Measurements from ENCODE around the gene CD81. TPM values are rescaled to one million over a fixed set of nuclear protein-coding genes. Genes with fewer than 3 reads are reported as not detected.
A peak's percentile ranks its signal among the peaks of the same experiment; 100 is the strongest.

Gene CD81
- total and polyA plus RNA-seq, 9 of the 15 experiments (the other 6 are each of a cell fraction or from before 2014, with no cell fraction given): 2.4 to 189 (median 61.7) TPM

- CTCF ChIA-PET (ENCODE audit: low intra/inter-chr PET ratio): interaction anchor here (0.6 kb wide), 1 partner anchor 115 kb away, joined by 3 read pairs; no protein-coding TSS in a partner anchor
- peaks cover 12 to 74% of the 10 kb centered on the region in 2 experiments; a peak in 4 of 5 replicates for H3K27me3 ChIP-seq (ENCODE audit: control insufficient read depth in 2 of 2, insufficient read depth in 2 of 2, low read length in 2 of 2)
- intact Hi-C loops (cut with micrococcal nuclease): no loop called here
- no peak overlapping the region for H2AFZ ChIP-seq (ENCODE audit: low read depth, low read length)
- BruUV-seq (replicated peaks): no TSS peak
- H3K79me2 ChIP-seq (ENCODE audit: control insufficient read depth, insufficient read depth, low read length): no peaks in the 10 kb centered on the region
- no peaks in the 10 kb centered on the region for H3K9me1 ChIP-seq (ENCODE audit: control insufficient read depth, insufficient read depth, low read length)
- H4K20me1 ChIP-seq (replicated peaks; ENCODE audit: control insufficient read depth, insufficient read depth, low read length): peaks cover 11% of the 10 kb centered on the region; the same call in 1 of the 2 replicates
- 0 out of 4 replicates have a peak overlapping the region, but pooled peaks of 1 of the 2 experiments have one; percentile 45 for H3K9ac ChIP-seq (ENCODE audit: insufficient read depth in 1 of 2, low read depth in 2 of 2, low read length in 2 of 2)
- 27% methylated on average over 25 of the region's 28 CpGs for WGBS (ENCODE audit: insufficient coverage, low coverage, missing lambda C conversion rate)
- no peaks in the 10 kb centered on the region for H3K9me3 ChIP-seq (replicated peaks; ENCODE audit: control insufficient read depth, insufficient read depth, low read depth, low read length)
- no peak for DNase-seq (ENCODE audit: extremely low read depth in 1 of 4, low spot score in 3 of 4)
- H3K27ac ChIP-seq (ENCODE audit: extremely low read depth, low read depth, low read length): no peak overlapping the region
- ATAC-seq: no peak
- no peak overlapping the region for H3K4me2 ChIP-seq (ENCODE audit: insufficient read depth, low read length)
- in situ Hi-C loops (cut with MboI): loop anchor here (5.0 kb wide), 2 partner anchors 103 to 213 kb away; no protein-coding TSS in a partner anchor
- H3K4me3 ChIP-seq: no peak overlapping the region
- no peak for FAIRE-seq
- POLR2A ChIA-PET: no interaction called here
- H3K4me1 ChIP-seq (replicated peaks in 1 of 2; ENCODE audit: control insufficient read depth in 2 of 2, insufficient read depth in 2 of 2, low read length in 2 of 2): peaks cover 0 to 76% of the 10 kb centered on the region in 2 experiments; a peak in 3 of 5 replicates
- H3K36me3 ChIP-seq (ENCODE audit: control insufficient read depth, insufficient read depth, low read length): no peaks in the 10 kb centered on the region
- TF ChIP-seq SPI1 (IDR thresholded peaks at IDR 0.05; ENCODE audit: borderline replicate concordance, low read depth, low read length): no peak
- no peak for TF ChIP-seq TFAM (CRISPR knock-in tag; conservative IDR thresholded peaks at IDR 0.05)
- no peak for TF ChIP-seq HDAC2 (IDR thresholded peaks at IDR 0.05)
- no peak for TF ChIP-seq ZNF280B (CRISPR knock-in tag; IDR thresholded peaks at IDR 0.05)
- TF ChIP-seq, protein P1, sequence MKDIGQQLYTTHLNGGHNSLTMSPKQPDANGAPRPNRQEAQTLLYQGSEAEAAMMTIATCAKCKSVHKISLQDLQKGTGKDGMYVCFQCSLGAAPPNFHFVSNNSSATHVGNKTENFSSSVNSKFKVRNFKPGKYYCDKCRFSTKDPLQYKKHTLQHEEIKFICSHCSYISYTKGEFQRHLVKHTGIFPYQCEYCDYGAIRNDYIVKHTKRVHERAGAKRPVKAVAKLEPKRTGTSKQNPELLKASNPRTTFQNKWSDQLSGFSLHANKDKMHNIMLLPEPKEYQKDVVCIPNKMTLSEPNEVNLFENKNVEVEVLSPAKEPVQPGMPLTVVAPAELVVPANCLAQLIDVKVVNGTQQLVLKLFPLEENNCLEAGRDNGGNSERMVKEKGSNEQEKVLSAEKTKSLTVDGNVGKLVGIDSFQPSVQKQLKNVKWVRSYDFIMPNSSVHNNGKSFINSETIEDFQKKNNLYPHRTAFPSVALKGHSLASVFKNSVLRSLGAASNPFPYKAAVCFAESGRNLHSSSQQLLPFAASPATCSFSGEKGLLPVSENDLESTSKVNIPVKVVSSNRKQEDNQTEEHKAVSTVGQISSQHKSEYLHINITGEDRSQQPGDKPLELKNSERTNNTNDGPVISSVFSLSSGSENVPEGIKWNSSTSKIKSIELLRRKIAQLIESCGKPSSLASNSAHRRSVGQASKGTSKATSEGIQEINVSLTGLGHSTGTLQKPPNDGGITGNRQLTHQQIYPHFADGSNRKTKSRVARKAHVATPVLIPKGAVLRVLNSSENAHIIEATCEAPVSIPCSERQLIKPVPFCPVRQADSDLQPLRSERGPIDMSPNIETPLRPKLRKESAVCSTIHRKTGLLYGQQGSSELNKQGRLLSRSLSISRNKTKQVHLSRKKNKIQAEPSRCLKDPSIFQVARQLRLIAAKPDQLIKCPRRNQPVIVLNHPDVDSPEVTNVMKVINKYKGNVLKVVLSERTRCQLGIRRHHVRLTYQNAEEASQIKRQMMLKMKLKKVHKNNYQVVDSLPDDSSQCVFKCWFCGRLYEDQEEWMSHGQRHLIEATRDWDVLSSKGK (CRISPR knock-in tag; IDR thresholded peaks at IDR 0.05): no peak
- TF ChIP-seq REST (IDR thresholded peaks at IDR 0.05; ENCODE audit: borderline replicate concordance): no peak
- TF ChIP-seq REST (CRISPR knock-in tag; IDR thresholded peaks at IDR 0.05; ENCODE audit: low read depth): no peak
- no peak for TF ChIP-seq RBBP5 (IDR thresholded peaks at IDR 0.05; ENCODE audit: borderline replicate concordance, insufficient read depth, low read length, poor library complexity, severe bottlenecking)
- TF ChIP-seq ZNF12 (CRISPR knock-in tag; IDR thresholded peaks at IDR 0.05): no peak
Measured at GRCh38 chr11:2415171-2415570, 38.1 kb downstream of the CD81 start.
